CD4-positive, alpha-beta T cell treated with Interleukin-17A for 4 hours (primary cell): Measurements from ENCODE around the gene OR7G3.

Experiments used
- DNase-seq: peaks from one replicate; pipeline ENCODE4 v3.0.0-alpha.2; 2020; ENCODE audit warnings: mixed read lengths

The OR7G3 gene

DNA sequence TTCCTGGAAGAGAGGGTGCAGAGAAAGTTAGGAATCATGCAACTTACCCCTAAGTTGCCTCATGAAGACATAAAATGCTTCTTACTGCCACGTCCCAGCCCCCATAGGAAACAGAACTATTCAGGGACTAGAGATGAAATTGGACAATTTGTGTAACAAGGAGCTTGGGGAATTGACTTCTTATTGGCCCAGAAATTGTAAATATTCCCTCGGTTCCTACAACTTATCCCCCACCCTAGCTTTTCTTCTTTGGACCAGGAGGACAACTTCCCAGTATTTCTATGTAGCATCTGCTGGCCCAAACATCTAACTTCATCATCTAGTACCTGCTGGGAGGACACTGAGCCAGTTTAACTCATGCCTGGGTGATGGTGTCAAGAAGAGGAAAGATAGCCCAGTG lies 40.0 kb downstream of the OR7G3 start, which contains the start of gene OR1M1:
OR1M1 (plus strand) TSS at position 301 of the 400 bp plus-strand sequence. CDS start 6,184 bp downstream, outside the sequence.
- no peak for DNase-seq

- no peak for DNase-seq
Measured at GRCh38 chr19:9078651-9079050, 48.1 kb downstream of the OR7G3 start.

GRCh38 chr19:9076901-9077300 lies 49.8 kb downstream of the OR7G3 start:
- DNase-seq = no peak
